Heart left ventricle (tissue), 16 donors: Measurements from ENCODE around the gene LYPD8. TPM values are rescaled to one million over a fixed set of nuclear protein-coding genes. Genes with fewer than 3 reads are reported as not detected.
A peak's percentile ranks its signal among the peaks of the same experiment; 100 is the strongest.
"Not testable (repeated sequence)": the region's sequence is repeated elsewhere in the genome, so short reads cannot be mapped to it uniquely, and the experiment has no call there.

Source experiments
- ATAC-seq, 4 donors: fragments of 200-7000 bp; cut with Tn5 transposase; one replicate each; pipeline ENCODE4 v1.9.1; 2020 to 2022; ENCODE audit warnings: moderate library complexity in 4 of 4, mild to moderate bottlenecking in 3 of 4, moderate number of reproducible peaks in 1 of 4
- DNase-seq, 5 donors: peaks; one replicate each; pipeline ENCODE4 v3.0.0-alpha.2; 2020
- H3K27ac ChIP-seq, 12 donors: fragments of 200-600 bp; sonication (generic) in 4 of 12; one replicate each; pipeline versions ENCODE4 v1.5.0 to v1.8.0; 2016 to 2022; ENCODE audit warnings: mild to moderate bottlenecking in 2 of 12
- H3K27me3 ChIP-seq, 9 donors: fragments of 200-600 bp; sonication (generic) in 2 of 9; one replicate each; pipeline versions ENCODE4 v1.5.1 to v1.8.0; 2016 to 2022; ENCODE audit warnings: mild to moderate bottlenecking in 3 of 9
- H3K36me3 ChIP-seq, 9 donors: fragments of 200-600 bp; sonication (generic) in 2 of 9; one replicate each; pipeline versions ENCODE4 v1.5.0 to v1.8.0; 2018 to 2022; ENCODE audit warnings: mild to moderate bottlenecking in 2 of 9
- H3K4me1 ChIP-seq, 12 donors: fragments of 200-600 bp; sonication (generic) in 4 of 12; one replicate each; pipeline versions ENCODE4 v1.5.0 to v1.8.0; 2016 to 2022; ENCODE audit warnings: mild to moderate bottlenecking in 3 of 12
- H3K4me3 ChIP-seq, 12 donors: fragments of 200-600 bp; sonication (generic) in 4 of 12; one replicate each; pipeline versions ENCODE4 v1.5.0 to v1.8.0; 2017 to 2022; ENCODE audit warnings: mild to moderate bottlenecking in 9 of 12, moderate library complexity in 4 of 12
- H3K9me3 ChIP-seq, 12 donors: fragments of 200-600 bp; sonication (generic) in 4 of 12; one replicate each; pipeline versions ENCODE4 v1.5.0 to v1.8.0; 2016 to 2022; ENCODE audit warnings: mild to moderate bottlenecking in 1 of 12
- CTCF ChIP-seq, 12 donors: fragments of 200-600 bp; sonication (generic) in 4 of 12; IDR thresholded peaks; one replicate each; pipeline versions ENCODE4 v1.5.0 to v1.8.0; 2018 to 2022; ENCODE audit warnings: antibody characterized with exemption in 12 of 12, mild to moderate bottlenecking in 5 of 12
- POLR2A ChIP-seq, 2 donors: fragments of 450-650 bp; IDR thresholded peaks; one replicate each; pipeline ENCODE4 v1.6.1; 2017; ENCODE audit warnings: antibody characterized with exemption in 2 of 2, mild to moderate bottlenecking in 2 of 2, moderate library complexity in 2 of 2
- WGBS, 4 donors: extraction: QIAGEN DNeasy Blood & Tissue Kit in 2 of 4; methylation state at CpG; one replicate each; pipeline versions ENCODE4 v1.1.5 to v1.1.7; 2013 to 2018; 5-methylcytosine and 5-hydroxymethylcytosine counted together
- intact Hi-C, 10 donors: fragments of 100-400 bp; cut with DNase I; formaldehyde crosslinking; loops; one replicate each; pipeline versions ENCODE4 v1.11.1 to v1.14.2; 2022
- long read RNA-seq, 3 donors: library from polyadenylated mRNA; unstranded; transcript quantifications; one replicate each; pipeline ENCODE4 v2.0.0, GENCODE V29; 2020 to 2021
- polyA plus RNA-seq, 2 donors: library from polyadenylated mRNA; stranded (reverse); fragments of 200-250 nt; gene quantifications; one replicate each; pipeline ENCODE4 v1.2.3, GENCODE V29; 2013
- total RNA-seq, 9 donors: library from RNA; depleted of rRNA in 2 of 9; stranded (reverse); fragments of >200 nt in 2 of 9; fragmentation: NEBNext Ultra II Directional in 3 of 9; extraction: Animal tissue kit (Norgen Biotek cat#: 25700) in 3 of 9; gene quantifications; one replicate each; pipeline versions ENCODE4 v1.1.0 to v1.2.4, GENCODE V29; 2016 to 2023
- donor health status: ischemic (EF 13 %, LVEDD 7.1; RV severe dilation, severe dysfunction).
- donor health status: healthy with polysubstance abuse.
- donor health status: DM: no; HTN: yes; CAD: no.
- donor health status: DM: no; HTN: no; CAD: no.
- donor health status: ischemic (EF 25% LVEDD 6.9; RV normal size, moderate dysfunction).
- donor health status: ischemic (EF 25% LVEDD 5.7; RV mildly dilated, moderate dysfunction).
- donor health status: healthy.
- donor health status: DM: yes; HTN: yes; CAD: no.
- donor health status: ischemic (EF 35%, LVEDD 5.7; RV mildly dilated, moderate dysfunction).
- donor health status: nonischemic (EF 11% LVEDD 7.7; RV severe dilation, severe dysfunction).
- donor health status: DM: yes; HTN: yes; CAD: no.
- donor health status: PGD.
- donor health status: ischemic (EF 29% LVEDD 5.4; RV normal size, mild dysfunction).
- donor health status: nonischemic (EF 23%, LVEDD 6.1; RV moderate dilation, normal function).

Gene LYPD8
- total RNA-seq (not detected), polyA plus RNA-seq (not detected)
- long read RNA-seq, donor 1, result 0 reads
- long read RNA-seq, donor 2, result 0 reads
- long read RNA-seq, donor 3, result 0 reads

GRCh38 chr1:248755517-248755916 lies at the start of gene LYPD8:
LYPD8 (minus strand) TSS chr1:248755759; CDS start chr1:248751081, 4,678 bp downstream.
- DNase-seq, result no peak
- Histone ChIP-seq H3K36me3 (no peaks in the 10 kb centered on the region), H3K4me1 (peaks cover 0 to 6% (median 0%) of the 10 kb centered on the region in 12 donors), H3K4me3 (no peak within 1 kb of the TSS), H3K27ac (no peak within 1 kb of the TSS), H3K27me3 (no peaks in the 10 kb centered on the region), H3K9me3 (no peaks in the 10 kb centered on the region)
- TF ChIP-seq POLR2A (IDR thresholded peaks at IDR 0.05), result no peak
- TF ChIP-seq CTCF (IDR thresholded peaks at IDR 0.05), result no peak
- WGBS, 4 donors, result 70 to 78% (median 75%) methylated on average over 5 to 6 of the region's 6 CpGs
- intact Hi-C loops, result no loop called here
- ATAC-seq, result no peak

- Histone ChIP-seq H3K4me1 (peaks cover 0 to 36% (median 5%) of the 10 kb centered on the region in 12 donors), H3K27me3 (peaks cover 0 to 18% (median 0%) of the 10 kb centered on the region in 9 donors), H3K9me3 (no peaks in the 10 kb centered on the region), H3K27ac (peak overlapping the region in 2 of 12 donors; percentile 9 to 74), H3K36me3 (no peaks in the 10 kb centered on the region), H3K4me3 (peak overlapping the region in 1 of 12 donors; percentile 20)
- 50 to 59% (median 56%) methylated on average over 10 of the region's 10 CpGs for WGBS, 4 donors
- ATAC-seq (peak; percentile 44 to 71 (median 62)), DNase-seq (no peak)
- intact Hi-C loops, result loop anchor here in 4 of 10 donors (5.0 kb wide), 5 partner anchors 103 to 1413 kb away; partner anchors contain the start of genes OR14I1 (in 1 of the 4) and OR2T1 (in 1 of the 4)
- TF ChIP-seq POLR2A (IDR thresholded peaks at IDR 0.05) (no peak), CTCF (IDR thresholded peaks at IDR 0.05) (no peak)
These were observed 49.5 kb upstream of the LYPD8 start for GRCh38 chr1:248804771-248805681.

GRCh38 chr1:248803501-248803900 lies 47.9 kb upstream of the LYPD8 start:
- ATAC-seq, H3K36me3 ChIP-seq, H3K9me3 ChIP-seq, H3K4me3 ChIP-seq, DNase-seq, H3K27ac ChIP-seq, intact Hi-C loops: not testable (repeated sequence)
- Histone ChIP-seq H3K27me3 (peaks cover 0 to 18% (median 0%) of the 10 kb centered on the region in 9 donors), H3K4me1 (peaks cover 0 to 36% (median 4%) of the 10 kb centered on the region in 12 donors)
- WGBS, 4 donors, result 86 to 88% (median 87%) methylated on average over 15 of the region's 15 CpGs

GRCh38 chr1:248802454-248802853 lies 46.9 kb upstream of the LYPD8 start:
- Histone ChIP-seq H3K27ac (no peak overlapping the region), H3K4me3 (no peak overlapping the region), H3K9me3 (no peaks in the 10 kb centered on the region), H3K27me3 (peaks cover 0 to 18% (median 0%) of the 10 kb centered on the region in 9 donors), H3K36me3 (no peaks in the 10 kb centered on the region), H3K4me1 (peaks cover 0 to 36% (median 4%) of the 10 kb centered on the region in 12 donors)
- no peak for TF ChIP-seq CTCF (IDR thresholded peaks at IDR 0.05)
- no peak for TF ChIP-seq POLR2A (IDR thresholded peaks at IDR 0.05)
- intact Hi-C loops, result no loop called here
- WGBS, 4 donors, result 80 to 90% (median 81%) methylated on average over 6 of the region's 6 CpGs
- DNase-seq (no peak), ATAC-seq (no peak)
